ENCODE results near the gene UBE2S.

DNA sequence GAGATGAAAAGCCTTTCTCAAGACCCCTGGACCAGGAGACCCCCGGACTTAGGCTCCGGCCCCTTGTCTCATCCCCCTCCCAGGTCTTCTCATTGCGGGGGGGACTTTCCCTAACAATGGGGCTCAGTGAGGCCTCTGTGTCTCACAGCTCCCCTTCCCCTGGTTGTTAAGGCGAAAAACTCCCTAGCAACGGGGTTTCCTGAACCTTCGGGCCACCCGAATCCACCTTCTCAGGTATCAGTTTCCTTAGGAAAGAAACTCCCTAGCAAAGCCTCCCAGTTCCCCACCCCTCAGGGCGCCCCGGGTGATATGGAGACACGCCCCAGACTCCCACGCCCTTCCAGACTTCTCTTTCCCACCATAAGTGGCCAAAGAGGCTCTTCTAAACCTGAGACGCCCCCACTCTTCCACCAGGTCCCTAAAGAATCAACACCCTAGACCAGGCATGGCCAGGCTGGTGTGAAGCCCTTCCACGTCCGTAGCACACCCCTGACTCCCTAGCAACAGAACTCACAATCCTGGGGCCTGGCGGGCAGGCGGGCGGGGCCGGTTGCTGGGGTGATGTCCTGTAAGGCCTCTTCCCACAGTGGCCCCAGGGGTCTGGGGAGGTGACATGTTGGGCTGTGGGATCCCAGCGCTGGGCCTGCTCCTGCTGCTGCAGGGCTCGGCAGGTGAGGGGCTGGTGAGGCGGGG lies 31.2 kb downstream of the UBE2S start, which contains the start of gene TMEM190:
- TF ChIP-seq, protein P1, sequence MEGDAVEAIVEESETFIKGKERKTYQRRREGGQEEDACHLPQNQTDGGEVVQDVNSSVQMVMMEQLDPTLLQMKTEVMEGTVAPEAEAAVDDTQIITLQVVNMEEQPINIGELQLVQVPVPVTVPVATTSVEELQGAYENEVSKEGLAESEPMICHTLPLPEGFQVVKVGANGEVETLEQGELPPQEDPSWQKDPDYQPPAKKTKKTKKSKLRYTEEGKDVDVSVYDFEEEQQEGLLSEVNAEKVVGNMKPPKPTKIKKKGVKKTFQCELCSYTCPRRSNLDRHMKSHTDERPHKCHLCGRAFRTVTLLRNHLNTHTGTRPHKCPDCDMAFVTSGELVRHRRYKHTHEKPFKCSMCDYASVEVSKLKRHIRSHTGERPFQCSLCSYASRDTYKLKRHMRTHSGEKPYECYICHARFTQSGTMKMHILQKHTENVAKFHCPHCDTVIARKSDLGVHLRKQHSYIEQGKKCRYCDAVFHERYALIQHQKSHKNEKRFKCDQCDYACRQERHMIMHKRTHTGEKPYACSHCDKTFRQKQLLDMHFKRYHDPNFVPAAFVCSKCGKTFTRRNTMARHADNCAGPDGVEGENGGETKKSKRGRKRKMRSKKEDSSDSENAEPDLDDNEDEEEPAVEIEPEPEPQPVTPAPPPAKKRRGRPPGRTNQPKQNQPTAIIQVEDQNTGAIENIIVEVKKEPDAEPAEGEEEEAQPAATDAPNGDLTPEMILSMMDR (IDR thresholded peaks at IDR 0.05), result no peak
- TF ChIP-seq POLR2A (IDR thresholded peaks at IDR 0.05), result no peak

All from heart left ventricle (tissue), 13 donors.